Measurements from ENCODE around the gene UFM1. TPM values are rescaled to one million over a fixed set of nuclear protein-coding genes. Genes with fewer than 3 reads are reported as not detected.

The UFM1 gene
- 45.0 and 56.0 TPM in 2 replicates for total RNA-seq

DNA sequence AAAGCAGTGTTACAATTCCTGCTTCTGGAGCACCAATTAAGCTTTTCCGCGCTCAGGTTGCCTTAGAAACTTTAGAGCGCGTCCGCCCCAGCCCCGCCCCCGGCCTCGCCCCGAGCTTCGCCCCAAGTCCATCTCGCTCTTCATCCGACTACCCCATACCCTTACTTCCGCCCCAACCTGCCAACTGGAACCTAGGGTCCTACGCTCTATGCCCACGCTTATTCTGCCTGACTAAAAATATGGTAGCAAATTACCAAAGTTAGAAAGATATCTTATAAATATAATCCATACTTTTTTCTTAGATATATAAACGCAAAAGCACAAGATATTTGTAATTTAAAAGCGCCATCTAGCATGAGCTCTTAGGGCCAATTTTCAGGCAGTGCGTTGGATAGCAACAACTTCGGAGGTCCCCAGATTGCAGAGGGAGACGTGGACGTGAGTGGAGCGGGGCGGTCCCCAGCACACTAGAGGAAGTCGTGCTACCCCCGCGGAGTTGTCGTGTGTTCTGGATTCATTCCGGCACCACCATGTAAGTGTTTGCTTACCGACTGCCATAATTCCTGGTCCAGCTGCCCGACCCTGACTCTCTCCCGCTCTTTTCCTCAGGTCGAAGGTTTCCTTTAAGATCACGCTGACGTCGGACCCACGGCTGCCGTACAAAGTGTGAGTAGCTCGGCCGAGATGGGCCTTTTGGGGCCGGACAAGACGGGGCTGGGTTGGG is at the start of gene UFM1:
UFM1 (plus strand) TSS at position 462 of the 724 bp plus-strand sequence; CDS start at position 531, 69 bp downstream.

